ENCODE data around the gene ACSM2A. TPM values are rescaled to one million over a fixed set of nuclear protein-coding genes. Genes with fewer than 3 reads are reported as not detected.
"Not testable (repeated sequence)": the region's sequence is repeated elsewhere in the genome, so short reads cannot be mapped to it uniquely, and the experiment has no call there.

ACSM2A gene
- total and polyA plus RNA-seq, 11 donors, result not detected

DNA sequence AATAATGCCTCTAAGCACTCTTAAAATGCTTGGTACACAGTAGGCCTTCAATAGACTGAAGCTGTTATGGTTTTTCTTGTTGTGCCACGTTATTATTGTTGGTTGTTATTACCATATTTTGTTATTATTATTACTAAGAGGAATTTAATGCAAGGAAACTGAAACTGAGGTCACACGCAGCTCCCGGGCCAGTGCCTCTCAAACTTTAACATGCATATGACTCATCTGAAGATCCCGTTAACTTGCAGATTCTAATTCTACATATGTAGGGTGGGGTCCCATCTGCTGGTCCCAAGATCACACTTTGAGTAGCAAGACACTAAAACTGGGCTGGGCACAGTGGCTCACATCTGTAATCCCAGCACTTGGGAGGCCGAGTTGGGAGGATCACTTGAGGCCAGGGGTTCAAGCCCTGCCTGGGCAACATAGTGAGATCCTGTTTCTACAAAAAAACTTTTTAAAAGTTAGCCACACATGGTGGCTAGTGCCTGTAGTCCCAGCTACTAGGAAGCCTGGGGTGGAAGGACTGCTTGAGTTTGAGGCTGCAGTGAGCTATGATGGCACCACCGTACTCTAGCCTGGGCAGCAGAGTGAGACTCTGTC lies 41.1 kb upstream of the ACSM2A start:
- no peak for DNase-seq
- 82 to 91% (median 90%) methylated on average over 6 of the region's 6 CpGs for WGBS, 4 donors
- Histone ChIP-seq H3K27ac (peak overlapping the region in 3 of 12 donors; percentile 8 to 67 (median 66)), H3K27me3 (no peaks in the 10 kb centered on the region), H3K4me1 (peaks cover 0 to 13% (median 0%) of the 10 kb centered on the region in 12 donors), H3K36me3 (no peaks in the 10 kb centered on the region), H3K4me3 (peak overlapping the region in 2 of 12 donors; percentile 34 to 38), H3K9me3 (peaks cover 0 to 4% (median 0%) of the 10 kb centered on the region in 12 donors)
- no peak for TF ChIP-seq POLR2A (IDR thresholded peaks at IDR 0.05)
- TF ChIP-seq, protein P1, sequence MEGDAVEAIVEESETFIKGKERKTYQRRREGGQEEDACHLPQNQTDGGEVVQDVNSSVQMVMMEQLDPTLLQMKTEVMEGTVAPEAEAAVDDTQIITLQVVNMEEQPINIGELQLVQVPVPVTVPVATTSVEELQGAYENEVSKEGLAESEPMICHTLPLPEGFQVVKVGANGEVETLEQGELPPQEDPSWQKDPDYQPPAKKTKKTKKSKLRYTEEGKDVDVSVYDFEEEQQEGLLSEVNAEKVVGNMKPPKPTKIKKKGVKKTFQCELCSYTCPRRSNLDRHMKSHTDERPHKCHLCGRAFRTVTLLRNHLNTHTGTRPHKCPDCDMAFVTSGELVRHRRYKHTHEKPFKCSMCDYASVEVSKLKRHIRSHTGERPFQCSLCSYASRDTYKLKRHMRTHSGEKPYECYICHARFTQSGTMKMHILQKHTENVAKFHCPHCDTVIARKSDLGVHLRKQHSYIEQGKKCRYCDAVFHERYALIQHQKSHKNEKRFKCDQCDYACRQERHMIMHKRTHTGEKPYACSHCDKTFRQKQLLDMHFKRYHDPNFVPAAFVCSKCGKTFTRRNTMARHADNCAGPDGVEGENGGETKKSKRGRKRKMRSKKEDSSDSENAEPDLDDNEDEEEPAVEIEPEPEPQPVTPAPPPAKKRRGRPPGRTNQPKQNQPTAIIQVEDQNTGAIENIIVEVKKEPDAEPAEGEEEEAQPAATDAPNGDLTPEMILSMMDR (IDR thresholded peaks at IDR 0.05), result no peak
- no peak for ATAC-seq
- intact Hi-C loops (cut with DNase I), result no loop called here

DNA sequence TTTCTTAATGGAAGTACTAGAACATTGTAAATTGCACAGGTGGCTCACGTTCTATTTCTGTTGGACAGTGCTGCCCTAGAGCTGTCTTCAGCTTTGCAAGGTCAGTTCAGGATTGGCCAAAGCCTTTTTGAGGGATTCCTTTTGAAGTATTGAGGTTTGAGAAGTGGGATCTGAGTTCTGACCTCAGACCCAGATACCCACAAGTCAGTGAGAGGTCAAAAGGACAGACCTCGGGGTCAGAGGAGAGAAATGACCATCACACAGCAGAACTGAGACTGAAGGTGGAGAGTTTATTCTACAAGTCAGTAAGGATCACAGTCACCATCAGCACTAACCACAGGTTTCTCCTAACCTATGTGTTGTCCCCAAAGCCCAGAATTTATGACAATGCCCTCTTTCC lies 40.3 kb upstream of the ACSM2A start:
- DNase-seq, result no peak
- H3K9me3 ChIP-seq, result peaks cover 0 to 4% (median 0%) of the 10 kb centered on the region in 12 donors
- no peak overlapping the region for H3K27ac ChIP-seq
- H3K36me3 ChIP-seq, result no peaks in the 10 kb centered on the region
- no peak for ATAC-seq
- H3K27me3 ChIP-seq, result no peaks in the 10 kb centered on the region
- H3K4me1 ChIP-seq, result peaks cover 0 to 13% (median 0%) of the 10 kb centered on the region in 12 donors
- 82 to 94% (median 83%) methylated on average over 2 of the region's 2 CpGs for WGBS, 4 donors
- no peak for TF ChIP-seq POLR2A (IDR thresholded peaks at IDR 0.05)
- TF ChIP-seq, protein P1 (IDR thresholded peaks at IDR 0.05), result no peak
- intact Hi-C loops (cut with DNase I), result no loop called here
- H3K4me3 ChIP-seq, result no peak overlapping the region

DNA sequence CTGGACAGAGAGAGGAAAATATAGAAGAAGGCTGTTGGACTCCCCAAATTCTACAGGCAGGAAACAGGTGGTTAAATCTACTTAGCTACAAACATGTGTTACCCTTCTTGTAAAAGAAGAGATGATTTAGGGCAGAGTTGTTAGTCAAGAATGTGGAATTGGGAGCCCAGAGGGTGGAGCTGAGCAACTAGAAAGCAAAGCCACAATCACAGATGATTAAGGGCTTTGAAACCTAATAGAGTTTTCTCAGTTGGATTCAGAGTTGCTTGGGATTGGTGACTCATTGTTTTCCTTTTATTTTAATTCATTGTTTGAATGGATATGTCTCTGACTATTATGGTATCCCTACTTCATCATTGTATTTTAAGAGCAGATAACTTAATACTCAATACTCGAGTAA lies 35.8 kb upstream of the ACSM2A start:
- peaks cover 0 to 4% (median 0%) of the 10 kb centered on the region in 12 donors for H3K9me3 ChIP-seq
- TF ChIP-seq, protein P1 (IDR thresholded peaks at IDR 0.05), result no peak
- TF ChIP-seq POLR2A (IDR thresholded peaks at IDR 0.05), result no peak
- H3K4me1 ChIP-seq, result peaks cover 0 to 1% (median 0%) of the 10 kb centered on the region in 12 donors
- no peak overlapping the region for H3K4me3 ChIP-seq
- 65 to 81% (median 71%) methylated on average over 1 of the region's 1 CpG for WGBS, 4 donors
- H3K27me3 ChIP-seq, result no peaks in the 10 kb centered on the region
- no peak overlapping the region for H3K27ac ChIP-seq
- intact Hi-C loops (cut with DNase I), result no loop called here
- DNase-seq (no peak), ATAC-seq (no peak)
- no peaks in the 10 kb centered on the region for H3K36me3 ChIP-seq

DNA sequence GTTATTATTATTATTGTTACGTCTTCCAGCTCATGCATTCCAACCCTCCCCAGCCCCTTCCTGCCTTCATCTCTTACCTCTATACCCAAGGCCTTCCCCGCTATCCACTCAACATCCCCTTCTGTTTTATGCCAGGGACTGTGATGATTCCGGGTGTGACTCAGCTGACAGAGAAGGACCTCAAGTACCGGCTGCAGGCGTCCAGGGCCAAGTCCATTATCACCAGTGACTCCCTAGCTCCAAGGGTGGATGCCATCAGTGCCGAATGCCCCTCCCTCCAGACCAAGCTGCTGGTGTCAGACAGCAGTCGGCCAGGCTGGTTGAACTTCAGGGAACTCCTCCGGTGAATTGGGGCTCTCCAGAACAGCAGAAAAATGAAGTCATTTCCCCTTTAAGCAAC lies 32.2 kb upstream of the ACSM2A start:
- DNase-seq (peak in 2 of 5 donors; percentile 44 to 58), ATAC-seq (peak in 2 of 4 donors; percentile 64 to 93)
- H3K27me3 ChIP-seq; H3K36me3 ChIP-seq; H3K9me3 ChIP-seq; H3K4me3 ChIP-seq; intact Hi-C loops (cut with DNase I); H3K4me1 ChIP-seq; H3K27ac ChIP-seq: not testable (repeated sequence)
- WGBS, 4 donors, result 56 to 68% (median 59%) methylated on average over 8 of the region's 8 CpGs

DNA sequence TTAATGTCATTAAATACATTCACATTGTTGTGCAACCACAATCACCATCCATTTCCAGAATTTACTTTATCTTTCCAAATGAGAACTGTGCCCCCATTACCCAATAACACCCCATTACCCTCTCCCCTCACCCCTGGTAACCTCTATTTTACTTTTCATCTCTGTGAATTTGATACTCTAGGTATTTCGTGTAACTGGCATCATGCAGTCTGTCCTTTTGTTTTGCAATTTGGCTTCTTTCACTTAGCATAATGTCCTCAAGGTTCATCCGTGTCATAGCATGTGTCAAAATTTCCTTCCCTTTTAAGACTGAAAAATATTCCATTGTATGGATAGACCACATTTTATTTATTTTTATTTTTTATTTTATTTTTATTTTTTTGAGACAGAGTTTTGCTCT lies 29.6 kb upstream of the ACSM2A start:
- H3K9me3 ChIP-seq; H3K4me3 ChIP-seq; H3K27ac ChIP-seq; H3K4me1 ChIP-seq; H3K36me3 ChIP-seq; H3K27me3 ChIP-seq; ATAC-seq; intact Hi-C loops (cut with DNase I); DNase-seq: not testable (repeated sequence)
- WGBS, 4 donors, result 74 to 87% (median 79%) methylated on average over 2 of the region's 2 CpGs

DNA sequence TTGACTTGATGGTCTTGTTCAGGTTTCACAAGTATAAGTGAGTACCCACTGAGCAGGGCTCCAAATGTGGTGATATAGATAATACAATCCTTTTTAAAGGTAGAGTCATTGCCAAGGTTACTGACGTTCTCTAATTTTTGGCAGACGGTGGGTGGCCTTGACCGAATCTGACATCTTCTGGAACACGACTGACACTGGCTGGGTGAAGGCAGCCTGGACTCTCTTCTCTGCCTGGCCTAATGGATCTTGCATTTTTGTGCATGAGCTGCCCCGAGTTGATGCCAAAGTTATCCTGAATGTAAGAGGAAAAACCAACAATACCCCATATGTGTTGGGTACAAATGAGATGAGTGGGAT lies 27.6 kb upstream of the ACSM2A start:
- H3K27me3 ChIP-seq; H3K4me1 ChIP-seq; intact Hi-C loops (cut with DNase I); H3K9me3 ChIP-seq; H3K36me3 ChIP-seq; DNase-seq; H3K4me3 ChIP-seq; ATAC-seq; H3K27ac ChIP-seq: not testable (repeated sequence)
- 82 to 89% (median 84%) methylated on average over 5 of the region's 5 CpGs for WGBS, 4 donors

Measured in heart left ventricle (tissue), 16 donors.